Chondrocyte (in vitro differentiated cells): ENCODE data around the gene PLA2G2C. TPM values are rescaled to one million over a fixed set of nuclear protein-coding genes. Genes with fewer than 3 reads are reported as not detected.

ENCODE experiments used
- DNase-seq: peaks from one replicate; pipeline ENCODE4 v3.0.0; 2021; ENCODE audit warnings: mixed read lengths, low spot score
- H3K27ac Mint-ChIP-seq: one replicate; pipeline ENCODE4 v1.8.0; 2021; ENCODE audit warnings: mild to moderate bottlenecking, moderate library complexity, mixed read lengths; ENCODE audit not compliant: unreplicated experiment
- H3K27me3 Mint-ChIP-seq: 2 replicates; pipeline ENCODE4 v1.8.0; 2021; ENCODE audit warnings: low read depth, mixed read lengths
- H3K36me3 Mint-ChIP-seq: 2 replicates; pipeline ENCODE4 v1.8.0; 2021; ENCODE audit warnings: low read depth, mixed read lengths
- H3K4me1 Mint-ChIP-seq: 2 replicates; pipeline ENCODE4 v1.8.0; 2021; ENCODE audit warnings: low read depth, mild to moderate bottlenecking, mixed read lengths
- H3K4me3 Mint-ChIP-seq: one replicate; pipeline ENCODE4 v1.8.0; 2021; ENCODE audit warnings: mild to moderate bottlenecking, moderate library complexity, mixed read lengths; ENCODE audit not compliant: unreplicated experiment
- H3K9me3 Mint-ChIP-seq: 2 replicates; pipeline ENCODE4 v1.8.0; 2021; ENCODE audit warnings: low read depth, mixed read lengths
- CTCF ChIP-seq: fragments of 200-600 bp; sonication (generic); IDR thresholded peaks from 2 replicates; pipeline ENCODE4 v1.5.0; 2021; ENCODE audit warnings: antibody characterized with exemption, mild to moderate bottlenecking, moderate library complexity
- total RNA-seq: library from RNA; stranded (reverse); gene quantifications from 3 replicates; pipeline ENCODE4 v1.2.1, GENCODE V29; 2021

PLA2G2C gene
- total RNA-seq, 1 donor from 2014 or later = not detected

- TF ChIP-seq CTCF = no peak
- Mint-ChIP-seq H3K4me1 (no peaks in the 10 kb centered on the region), H3K4me3 (no peak overlapping the region), H3K27me3 (peaks cover 65% of the 10 kb centered on the region), H3K27ac (no peak overlapping the region), H3K36me3 (no peaks in the 10 kb centered on the region), H3K9me3 (peaks cover 2% of the 10 kb centered on the region)
- DNase-seq = no peak
Observed at GRCh38 chr1:20229171-20229570, 42.9 kb upstream of the PLA2G2C start.

- peaks cover 63% of the 10 kb centered on the region for H3K27me3 Mint-ChIP-seq
- no peak for DNase-seq
- H3K4me3 Mint-ChIP-seq = no peak overlapping the region
- TF ChIP-seq CTCF = no peak
- H3K27ac Mint-ChIP-seq = no peak overlapping the region
- H3K9me3 Mint-ChIP-seq = peaks cover 2% of the 10 kb centered on the region
- no peaks in the 10 kb centered on the region for H3K4me1 Mint-ChIP-seq
- no peaks in the 10 kb centered on the region for H3K36me3 Mint-ChIP-seq
Observed at GRCh38 chr1:20228314-20228825, 42.1 kb upstream of the PLA2G2C start.

- Mint-ChIP-seq H3K36me3 (no peaks in the 10 kb centered on the region), H3K27ac (no peak overlapping the region), H3K4me1 (no peaks in the 10 kb centered on the region), H3K4me3 (no peak overlapping the region), H3K27me3 (peaks cover 63% of the 10 kb centered on the region), H3K9me3 (peaks cover 2% of the 10 kb centered on the region)
- no peak for DNase-seq
- TF ChIP-seq CTCF = no peak
Observed at GRCh38 chr1:20227704-20228103, 41.4 kb upstream of the PLA2G2C start.

GRCh38 chr1:20224546-20224945 lies 38.2 kb upstream of the PLA2G2C start:
- peaks cover 64% of the 10 kb centered on the region for H3K27me3 Mint-ChIP-seq

More at GRCh38 chr1:20224546-20224945, 38.2 kb upstream of the PLA2G2C start:
- no peaks in the 10 kb centered on the region for H3K4me1 Mint-ChIP-seq
- H3K4me3 Mint-ChIP-seq = no peak overlapping the region
- no peak for TF ChIP-seq CTCF
- H3K36me3 Mint-ChIP-seq = no peaks in the 10 kb centered on the region
- peaks cover 2% of the 10 kb centered on the region for H3K9me3 Mint-ChIP-seq
- DNase-seq = no peak
- no peak overlapping the region for H3K27ac Mint-ChIP-seq
